Vagina (tissue), 2 donors: ENCODE measurements around the gene MOV10L1.

Source experiments
- POLR2A ChIP-seq, 2 donors: fragments of 450-650 bp; IDR thresholded peaks; one replicate each; pipeline ENCODE4 v1.6.1; 2017; ENCODE audit warnings: antibody characterized with exemption in 2 of 2, mild to moderate bottlenecking in 2 of 2, moderate library complexity in 2 of 2
- POLR2AphosphoS5 ChIP-seq, 2 donors: sonication (generic); formaldehyde crosslinking; IDR thresholded peaks; one replicate each; pipeline ENCODE4 v1.9.0; 2017; ENCODE audit warnings: antibody characterized with exemption in 2 of 2, mild to moderate bottlenecking in 2 of 2, low read depth in 1 of 2; ENCODE audit not compliant: insufficient read depth in 1 of 2

- no peak for TF ChIP-seq POLR2AphosphoS5 (IDR thresholded peaks at IDR 0.05; ENCODE audit: insufficient read depth in 1 of 2, low read depth in 1 of 2)
- no peak for TF ChIP-seq POLR2A (IDR thresholded peaks at IDR 0.05)
Measured at GRCh38 chr22:50169774-50170341, 80.1 kb downstream of the MOV10L1 start.
